HG02840 (cell line): ENCODE measurements around the gene VANGL1.
A peak's percentile ranks its signal among the peaks of the same experiment; 100 is the strongest.
"Not testable (repeated sequence)": the region's sequence is repeated elsewhere in the genome, so short reads cannot be mapped to it uniquely, and the experiment has no call there.

Experiments
- ATAC-seq: cut with Tn5 transposase; IDR thresholded peaks from one replicate; pipeline ENCODE4 v1.9.1; 2021; ENCODE audit warnings: mild to moderate bottlenecking, moderate library complexity, moderate number of reproducible peaks; ENCODE audit not compliant: unreplicated experiment, low FRiP score

The VANGL1 gene

DNA sequence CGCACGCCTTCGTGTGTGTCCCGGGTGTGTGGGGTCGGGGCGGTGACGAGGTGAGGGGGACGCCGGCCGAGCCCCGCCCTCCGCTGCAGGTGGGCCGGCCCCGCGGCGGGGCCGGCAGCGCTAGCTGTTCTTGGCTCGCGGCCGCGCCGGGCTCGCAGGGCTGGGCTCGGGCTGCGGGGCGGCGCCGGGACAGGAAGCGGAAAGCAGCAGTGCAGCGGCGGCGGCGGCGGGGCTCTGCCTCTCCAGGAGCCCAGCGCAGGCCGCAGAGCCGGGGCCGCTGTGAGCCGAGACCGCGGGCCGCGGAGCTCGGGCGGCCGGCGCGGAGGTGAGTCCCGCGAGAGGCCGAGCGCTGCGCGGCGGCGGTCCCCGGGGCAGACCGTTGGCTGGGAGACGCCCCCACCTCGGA is at the start of gene VANGL1:
Gene VANGL1 (plus strand): TSS at position 209 of the 406 bp plus-strand sequence. CDS start 9,444 bp downstream, outside the sequence.
- peak; percentile 45 for ATAC-seq

DNA sequence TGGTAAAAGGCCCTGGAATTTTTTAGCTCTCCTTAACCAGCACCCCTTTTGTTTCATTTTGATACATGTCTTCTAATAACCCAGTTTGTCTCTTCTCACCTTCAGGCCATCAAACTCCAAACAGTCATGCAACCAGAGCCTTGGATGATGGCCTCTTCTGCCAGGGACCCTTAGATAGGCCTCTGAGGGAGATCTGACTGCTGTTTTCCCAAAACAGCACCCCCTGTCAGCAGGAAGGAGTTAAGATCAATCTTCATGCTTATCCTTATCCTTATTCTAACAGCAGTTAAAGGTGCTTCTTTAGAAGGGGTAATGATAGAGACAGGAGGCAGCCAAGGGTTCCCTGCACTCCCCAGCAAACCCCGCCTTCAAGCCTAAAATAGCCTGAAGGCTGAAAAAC is 49.5 kb upstream of the VANGL1 start:
- no peak for ATAC-seq

DNA sequence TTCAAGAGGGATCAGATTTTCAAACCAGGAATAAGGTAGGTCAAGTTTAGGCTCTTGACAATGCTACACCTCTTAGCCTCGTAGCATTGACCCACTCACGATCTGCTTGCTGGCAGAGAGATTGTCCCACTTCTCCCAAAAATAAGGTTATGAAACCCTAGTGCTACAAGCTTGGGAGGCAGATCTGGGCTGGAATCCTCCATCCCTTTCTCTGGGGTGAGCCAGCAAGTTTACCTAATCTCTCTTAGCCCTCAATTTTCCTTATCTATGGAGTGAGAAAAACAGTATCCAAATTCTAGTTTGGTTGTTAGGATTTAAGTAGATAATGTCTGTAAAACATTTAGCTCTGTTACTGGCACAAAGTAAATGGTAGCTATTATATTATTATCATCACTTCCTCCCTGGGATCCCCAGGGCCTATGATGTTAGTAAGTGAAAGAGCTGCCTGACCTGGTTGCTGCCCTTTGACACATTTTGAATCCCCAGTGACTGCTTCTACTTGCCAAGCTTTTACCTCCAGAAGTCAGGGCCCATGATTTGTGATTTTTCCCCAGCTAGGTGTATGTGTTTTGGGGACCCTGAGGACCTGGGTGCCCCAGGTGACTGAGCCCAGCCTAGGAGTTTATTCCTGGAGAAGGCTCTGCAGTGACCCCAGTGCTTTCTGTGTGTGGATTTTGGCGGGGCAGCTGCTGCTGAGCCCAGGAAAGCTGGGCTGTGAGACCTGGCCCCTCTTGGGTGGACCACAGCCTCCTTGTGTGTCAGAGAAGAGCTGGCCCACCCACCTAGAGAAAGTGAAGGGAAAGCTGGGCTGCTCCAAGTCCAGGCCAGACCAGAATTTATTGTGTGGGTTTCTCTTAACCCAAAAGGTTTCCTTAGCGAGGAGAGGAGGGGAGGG is 48.2 kb upstream of the VANGL1 start:
- ATAC-seq: no peak

DNA sequence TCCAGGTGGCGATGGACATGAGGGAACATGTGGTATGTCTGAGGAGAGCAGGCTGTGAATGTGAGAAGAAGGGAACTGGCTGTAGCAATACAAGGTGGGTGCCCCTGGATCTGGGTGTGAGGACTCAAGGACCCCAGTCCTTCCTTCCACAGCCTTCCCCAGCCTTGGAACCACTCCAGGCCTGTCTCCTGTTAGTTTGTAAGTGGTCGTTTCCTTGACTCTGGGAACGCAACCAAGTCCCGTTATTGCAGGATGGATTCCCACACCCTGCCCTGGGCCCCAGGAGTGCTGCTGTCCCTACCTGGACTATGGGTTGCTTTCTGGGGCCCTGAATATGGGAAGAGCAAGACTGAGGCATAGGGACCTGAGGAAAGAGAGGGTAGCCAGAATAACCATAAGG is 47.2 kb upstream of the VANGL1 start:
- ATAC-seq: no peak

DNA sequence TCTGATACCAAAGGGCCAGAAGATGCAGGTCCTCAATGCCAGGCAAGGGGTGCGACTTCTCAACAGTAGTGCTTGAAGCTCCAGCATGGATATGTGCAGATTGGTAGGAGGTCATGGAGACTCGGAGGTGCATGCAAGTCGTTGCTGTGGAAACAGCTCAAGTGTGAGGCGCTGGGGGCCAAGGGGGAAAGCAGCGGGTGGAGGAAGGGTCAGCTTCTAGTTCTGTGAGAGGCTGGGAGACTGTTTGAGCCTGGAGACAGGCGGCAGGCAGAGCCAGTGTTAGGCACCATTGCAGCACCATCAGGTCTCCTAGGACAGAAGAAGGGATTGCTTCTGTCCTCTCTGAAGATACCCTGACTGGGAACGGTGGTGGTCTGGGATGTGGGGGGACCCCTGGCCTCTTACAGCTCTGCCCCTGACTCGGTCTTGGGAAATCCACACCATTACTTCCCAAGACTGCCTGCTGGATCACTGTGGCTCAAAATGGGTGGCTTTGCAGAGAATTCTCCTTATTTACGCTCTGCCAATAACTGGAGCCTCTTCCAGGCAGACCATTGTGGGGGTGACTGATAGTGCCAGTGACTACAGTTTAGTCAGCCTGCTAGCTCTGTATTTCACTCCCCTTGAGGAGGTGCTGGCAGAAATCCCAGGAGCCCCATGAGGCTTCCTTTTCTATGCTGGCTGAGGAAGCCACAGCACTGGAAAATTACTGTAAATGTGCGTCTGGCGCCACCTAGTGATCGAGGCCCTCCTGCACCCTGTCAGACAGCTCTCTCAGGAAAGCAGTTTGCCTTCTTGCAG is 46.3 kb upstream of the VANGL1 start:
- no peak for ATAC-seq

DNA sequence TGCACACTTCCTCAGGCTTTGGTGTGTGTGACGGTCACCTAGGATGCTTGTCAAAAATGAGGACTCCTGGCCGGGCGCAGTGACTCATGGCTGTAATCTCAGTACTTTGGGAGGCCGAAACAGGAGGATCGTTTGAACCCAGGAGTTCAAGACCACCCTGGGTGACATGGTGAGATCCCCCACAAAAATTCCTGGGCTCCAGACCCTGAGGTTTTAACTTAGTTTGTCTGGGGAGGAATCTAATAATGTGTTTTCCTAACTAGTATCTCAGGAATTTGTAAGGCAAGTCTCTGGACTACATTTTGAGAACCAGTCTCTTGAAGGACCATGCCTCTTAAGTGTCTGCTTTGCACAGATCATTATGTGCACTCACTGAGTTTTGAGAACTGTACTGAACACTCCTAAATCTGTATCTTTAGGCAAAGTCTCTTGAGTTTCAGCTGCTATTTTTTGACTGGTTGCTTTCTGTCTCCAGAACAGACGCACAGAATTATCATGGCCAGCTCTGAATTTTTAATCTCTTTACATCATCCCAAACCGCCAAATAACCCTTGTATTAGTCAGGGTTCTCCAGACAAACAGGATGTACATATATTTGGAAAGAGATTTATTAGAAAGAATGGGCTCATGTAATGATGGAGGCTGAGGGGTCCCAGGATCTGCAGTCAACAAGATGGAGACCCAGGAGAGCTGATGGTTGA is 45.5 kb upstream of the VANGL1 start:
- ATAC-seq: no peak

DNA sequence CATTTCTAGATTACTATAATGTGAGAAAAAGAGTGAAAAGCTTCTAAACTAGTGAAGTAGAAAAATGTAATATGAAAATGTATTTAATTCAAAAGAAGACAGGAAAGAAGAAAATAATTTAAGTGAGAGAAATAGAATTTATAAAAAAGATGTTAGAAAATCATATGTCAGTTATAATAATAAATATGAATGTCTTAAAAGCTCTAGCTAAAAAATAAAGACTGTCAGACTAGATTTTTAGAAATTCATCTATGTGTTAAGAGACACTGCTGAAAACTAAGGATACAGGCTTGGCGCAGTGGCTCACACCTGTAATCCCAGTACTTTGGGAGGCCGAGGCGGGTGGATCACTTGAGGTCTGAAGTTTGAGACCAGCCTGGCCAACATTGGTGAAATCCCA is 37.3 kb upstream of the VANGL1 start:
- no peak for ATAC-seq

DNA sequence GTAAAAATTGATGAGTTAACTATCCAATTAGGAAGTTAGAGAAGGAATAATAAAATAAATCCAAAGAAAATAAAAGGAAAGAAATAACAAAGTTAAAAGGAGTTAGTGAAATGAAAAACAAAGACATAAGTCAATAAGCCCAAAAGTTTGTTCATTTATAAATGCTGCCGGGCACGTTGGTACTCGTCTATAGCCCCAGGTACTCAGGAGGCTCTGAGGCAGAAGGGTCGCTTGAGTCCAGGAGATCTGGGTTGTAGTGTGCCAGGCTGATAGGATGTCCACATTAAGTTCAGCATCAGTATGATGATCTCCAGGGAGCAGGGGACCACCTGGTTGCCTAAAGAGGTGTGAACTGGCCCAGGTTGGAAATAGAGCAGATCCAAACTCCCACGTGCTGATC is 35.5 kb upstream of the VANGL1 start:
- no peak for ATAC-seq

DNA sequence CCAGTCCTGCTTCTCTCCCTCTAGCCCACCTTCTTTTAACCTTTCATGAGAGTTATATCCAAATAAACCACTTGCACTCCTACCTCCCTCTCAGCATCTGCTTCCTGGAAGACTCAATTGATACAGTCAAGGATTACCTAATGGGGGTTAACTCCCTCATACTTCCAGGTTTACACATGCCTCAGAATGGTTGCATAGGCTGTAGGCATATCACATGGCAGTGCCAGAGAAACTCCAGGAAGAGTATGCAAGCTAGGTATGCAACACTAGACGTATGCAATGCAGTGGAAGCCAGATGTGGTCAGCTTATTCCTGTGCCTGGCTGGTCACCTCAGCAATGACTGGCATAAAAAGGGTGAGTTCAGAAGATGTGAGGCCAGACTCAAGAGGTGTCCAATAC is 32.7 kb upstream of the VANGL1 start:
- ATAC-seq: no peak

DNA sequence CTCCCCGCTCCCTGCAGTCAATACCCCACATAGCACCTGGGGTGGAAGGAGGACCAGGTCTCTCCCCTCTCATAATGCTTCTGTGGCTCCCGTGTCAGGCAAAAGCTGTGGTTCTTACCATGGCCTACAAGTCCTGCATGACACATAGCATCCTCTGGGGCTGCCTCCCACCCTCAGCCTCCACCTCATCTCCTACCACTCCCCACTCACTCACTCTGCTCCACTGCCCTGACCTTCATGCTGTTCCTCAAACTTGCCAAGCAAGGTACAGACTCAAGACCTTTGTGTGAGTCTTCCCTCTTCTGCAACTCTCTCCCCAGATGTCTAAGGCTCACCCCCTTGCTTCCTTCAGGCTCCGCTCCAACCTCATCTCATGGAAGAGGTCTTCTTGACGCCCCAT is 28.0 kb upstream of the VANGL1 start:
- no peak for ATAC-seq

DNA sequence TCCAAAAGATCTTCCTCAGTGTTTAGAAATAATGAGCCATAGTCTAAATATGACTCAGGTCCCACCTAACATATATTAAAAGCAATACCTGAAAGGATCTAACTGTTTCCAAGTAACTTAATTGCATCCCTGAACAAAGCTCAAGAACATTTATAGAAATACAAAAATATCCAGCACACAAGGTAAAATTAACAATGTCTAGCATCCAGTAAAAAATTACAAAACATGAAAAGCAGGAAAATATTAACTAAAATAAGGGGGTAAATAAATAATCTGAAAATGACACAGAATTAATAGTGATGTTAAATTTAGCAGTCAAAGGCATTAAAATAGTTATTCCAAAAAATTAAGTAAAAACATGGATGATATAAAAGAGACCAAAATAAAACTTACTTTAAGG is 21.3 kb upstream of the VANGL1 start:
- ATAC-seq: no peak

DNA sequence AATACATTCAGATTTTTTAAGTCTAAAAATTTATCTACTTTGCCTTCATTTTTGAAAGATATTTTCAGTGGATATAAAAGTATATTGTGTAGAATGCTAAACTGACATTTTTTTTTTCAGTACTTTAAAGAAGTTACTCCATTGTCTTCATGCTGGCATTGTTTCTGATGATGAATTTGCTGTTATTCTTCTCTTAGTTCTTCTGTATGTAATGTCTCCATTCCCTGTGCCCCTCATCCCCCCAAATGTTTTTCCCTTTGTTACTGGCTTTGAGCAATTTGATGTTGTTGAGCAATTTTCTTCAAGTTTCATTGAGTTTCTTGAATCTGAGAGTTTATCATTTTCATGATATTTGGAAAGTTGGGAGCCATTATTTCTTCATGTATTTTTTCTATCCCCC is 20.8 kb upstream of the VANGL1 start:
- no peak for ATAC-seq

DNA sequence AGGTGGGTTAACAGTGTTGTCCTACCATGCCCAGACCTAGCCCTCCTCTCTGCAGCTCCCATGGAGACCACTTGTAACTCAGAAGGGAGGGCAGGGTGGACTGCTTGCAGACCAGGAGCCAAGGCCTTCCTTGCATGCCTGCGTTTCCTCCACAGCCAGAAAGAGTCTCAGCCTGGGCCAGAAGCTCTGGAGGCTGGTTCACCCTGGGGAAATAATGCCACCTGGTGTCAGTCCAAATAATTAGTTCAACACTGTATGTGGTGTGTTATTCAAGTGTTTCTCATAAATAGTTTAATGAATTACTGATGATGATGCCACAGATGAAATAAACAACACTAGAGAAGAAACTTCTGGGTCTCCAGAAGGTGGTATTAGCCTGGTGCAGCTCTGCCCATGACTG is 16.9 kb upstream of the VANGL1 start:
- ATAC-seq: no peak

DNA sequence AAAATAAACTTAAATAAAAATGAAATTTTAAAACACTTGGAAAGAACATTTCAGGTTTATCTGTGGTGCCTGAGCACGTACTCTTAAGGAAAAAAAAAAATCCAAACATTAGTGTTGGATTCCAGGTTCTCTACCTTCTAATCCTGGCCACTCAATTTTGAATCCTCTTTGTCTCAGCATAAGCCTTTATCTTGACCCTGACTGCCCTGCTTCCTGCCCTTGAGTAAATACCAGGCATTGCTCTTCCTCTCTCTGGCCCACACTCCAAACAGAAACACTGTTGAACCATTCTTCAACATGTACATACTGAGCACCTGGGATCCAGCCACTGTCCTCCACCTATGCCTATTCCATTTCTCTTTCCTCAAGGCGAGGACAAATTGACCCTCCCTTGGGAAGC is 11.4 kb upstream of the VANGL1 start:
- no peak for ATAC-seq

DNA sequence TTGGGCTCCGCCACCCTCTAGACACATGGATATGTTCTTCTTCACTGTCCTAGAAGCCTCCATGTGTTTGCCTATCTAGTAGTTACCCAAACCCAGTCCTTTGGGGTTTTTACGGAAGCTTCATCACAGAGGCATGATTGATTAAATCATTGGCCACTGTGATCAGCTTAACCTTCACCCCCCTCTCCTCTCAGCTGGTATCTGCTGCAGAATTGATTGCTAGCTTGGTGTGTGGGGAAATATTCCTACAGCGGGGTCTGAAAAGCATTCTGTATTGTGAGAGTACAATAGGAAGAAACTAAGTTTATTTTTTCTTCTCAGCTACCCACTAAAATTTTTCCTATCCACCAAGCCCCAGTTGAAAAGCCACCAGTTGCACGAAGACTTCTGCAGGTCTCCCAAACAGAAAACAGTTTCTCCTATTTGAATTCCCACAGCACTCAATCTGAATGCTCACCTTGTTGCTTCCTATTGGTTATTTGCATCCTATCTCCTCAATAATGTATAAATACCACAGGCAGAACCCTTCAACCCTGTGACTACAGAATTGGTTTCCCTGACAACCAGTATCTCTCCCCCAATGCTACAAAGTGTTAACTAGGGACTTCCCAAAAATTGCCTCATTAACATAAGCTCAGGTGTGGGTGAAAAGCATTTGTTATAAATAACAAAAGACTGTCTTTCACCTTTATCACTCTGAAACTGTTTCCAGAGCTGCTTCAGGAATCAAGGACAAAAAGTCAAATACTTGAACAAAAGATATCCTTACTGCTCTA is 9.3 kb upstream of the VANGL1 start:
- no peak for ATAC-seq

DNA sequence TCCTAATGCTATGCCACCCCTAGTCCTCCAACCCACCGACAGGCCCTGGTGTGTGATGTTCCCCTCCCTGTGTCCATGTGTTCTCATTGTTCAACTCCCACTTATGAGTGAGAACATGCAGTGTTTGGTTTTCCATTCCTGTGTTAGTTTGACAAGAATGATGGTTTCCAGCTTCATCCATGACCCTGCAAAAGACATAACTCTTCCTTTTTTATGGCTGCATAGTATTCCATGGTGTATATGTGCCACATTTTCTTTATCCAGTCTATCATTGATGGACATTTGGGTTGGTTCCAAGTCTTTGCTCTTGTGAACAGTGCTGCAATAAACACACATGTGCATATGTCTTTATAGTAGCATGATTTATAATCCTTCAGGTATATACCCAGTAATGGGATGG is 8.2 kb upstream of the VANGL1 start:
- ATAC-seq: not testable (repeated sequence)

DNA sequence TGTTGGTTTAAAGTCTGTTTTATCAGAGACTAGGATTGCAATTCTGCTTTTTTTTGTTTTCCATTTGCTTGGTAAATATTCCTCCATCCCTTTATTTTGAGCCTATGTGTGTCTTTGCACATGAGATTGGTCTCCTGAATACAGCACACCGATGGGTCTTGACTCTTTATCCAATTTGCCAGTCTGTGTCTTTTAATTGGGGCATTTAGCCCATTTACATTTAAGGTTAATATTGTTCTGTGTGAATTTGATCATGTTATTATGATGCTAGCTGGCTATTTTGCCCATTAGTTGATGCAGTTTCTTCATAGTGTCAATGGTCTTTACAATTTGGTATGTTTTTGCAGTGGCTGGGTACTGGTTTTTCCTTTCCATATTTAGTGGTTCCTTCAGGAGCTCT is 4.5 kb upstream of the VANGL1 start:
- not testable (repeated sequence) for ATAC-seq

DNA sequence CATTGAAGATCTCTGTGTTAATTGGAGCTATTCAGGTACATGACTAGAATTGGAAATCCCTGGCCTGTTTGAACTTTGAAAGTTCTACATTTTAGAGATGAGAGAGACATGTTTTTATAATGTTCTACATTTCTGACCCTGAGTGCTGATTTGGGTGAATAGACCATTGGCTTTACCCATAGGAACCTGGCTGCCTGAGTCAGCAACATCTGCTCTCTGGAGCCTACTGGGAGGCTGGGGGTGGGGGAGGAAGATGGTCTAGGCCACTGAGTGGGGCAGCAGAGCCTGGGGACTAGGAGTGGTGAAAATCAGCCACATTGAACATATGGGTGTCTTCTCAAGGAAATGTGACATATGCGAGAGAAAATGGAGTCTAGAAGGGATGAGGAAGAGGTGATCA is 1.4 kb upstream of the VANGL1 start:
- no peak for ATAC-seq

DNA sequence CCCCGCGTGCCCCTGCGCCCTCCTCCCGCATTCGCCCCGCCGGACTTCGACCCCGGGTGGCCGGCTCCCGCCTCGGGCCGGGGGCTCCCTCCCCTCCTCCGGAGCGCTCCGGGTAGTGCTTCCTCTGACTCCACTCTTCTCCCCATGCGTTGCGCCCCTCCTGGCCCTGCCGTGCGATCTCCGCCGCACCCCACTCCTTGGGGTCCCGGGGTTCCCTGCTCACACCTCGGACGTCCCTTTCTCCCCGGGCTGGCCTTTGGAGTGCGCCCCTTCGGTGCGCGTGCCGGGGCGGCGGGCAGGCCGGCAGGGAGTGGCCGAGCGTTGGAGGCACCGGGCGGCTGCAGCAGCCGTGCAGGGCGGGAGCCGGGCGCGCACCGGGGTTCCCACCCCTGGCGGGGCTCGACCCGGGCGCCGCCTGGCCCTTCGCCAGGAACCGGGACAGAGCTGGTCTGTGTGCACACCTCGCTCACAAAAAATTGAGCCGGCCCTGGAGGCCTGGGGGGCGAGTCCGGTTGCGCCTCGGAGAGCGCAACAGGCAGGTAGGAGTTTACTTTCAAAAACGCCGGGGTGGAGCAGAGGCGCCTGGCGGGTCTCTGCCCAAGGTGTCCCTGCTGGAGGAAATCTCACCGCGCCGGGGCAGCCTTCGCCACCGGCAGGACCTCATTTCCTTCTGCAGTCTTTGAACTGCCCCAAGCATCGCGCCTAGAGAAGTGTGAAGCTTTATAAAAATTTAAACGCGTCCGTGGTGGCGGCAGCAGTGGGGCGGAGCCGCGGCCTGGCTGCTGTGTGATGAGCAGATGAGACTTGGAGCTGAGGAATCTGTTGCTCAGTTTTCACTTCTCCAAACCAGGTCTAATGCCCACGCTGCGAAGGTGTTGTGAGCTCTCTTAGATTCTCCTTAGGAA is 650 bp downstream of the VANGL1 start:
- ATAC-seq: peak; percentile 57
